Stimulated activated CD4-positive, alpha-beta T cell treated with anti-CD3 and anti-CD28 coated beads, TNF-alpha, amount 100 ng/mL, for 1 hour (primary cell): Measurements from ENCODE around the gene RSPH3.
"Not testable (repeated sequence)": the region's sequence is repeated elsewhere in the genome, so short reads cannot be mapped to it uniquely, and the experiment has no call there.

ENCODE experiments used
- DNase-seq, 3 donors: peaks; one replicate each; pipeline ENCODE4 v3.0.0-alpha.2; 2020; ENCODE audit warnings: low read depth in 3 of 3, low spot score in 1 of 3

Gene RSPH3, protein sequence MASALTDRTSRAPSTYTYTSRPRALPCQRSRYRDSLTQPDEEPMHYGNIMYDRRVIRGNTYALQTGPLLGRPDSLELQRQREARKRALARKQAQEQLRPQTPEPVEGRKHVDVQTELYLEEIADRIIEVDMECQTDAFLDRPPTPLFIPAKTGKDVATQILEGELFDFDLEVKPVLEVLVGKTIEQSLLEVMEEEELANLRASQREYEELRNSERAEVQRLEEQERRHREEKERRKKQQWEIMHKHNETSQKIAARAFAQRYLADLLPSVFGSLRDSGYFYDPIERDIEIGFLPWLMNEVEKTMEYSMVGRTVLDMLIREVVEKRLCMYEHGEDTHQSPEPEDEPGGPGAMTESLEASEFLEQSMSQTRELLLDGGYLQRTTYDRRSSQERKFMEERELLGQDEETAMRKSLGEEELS

DNA sequence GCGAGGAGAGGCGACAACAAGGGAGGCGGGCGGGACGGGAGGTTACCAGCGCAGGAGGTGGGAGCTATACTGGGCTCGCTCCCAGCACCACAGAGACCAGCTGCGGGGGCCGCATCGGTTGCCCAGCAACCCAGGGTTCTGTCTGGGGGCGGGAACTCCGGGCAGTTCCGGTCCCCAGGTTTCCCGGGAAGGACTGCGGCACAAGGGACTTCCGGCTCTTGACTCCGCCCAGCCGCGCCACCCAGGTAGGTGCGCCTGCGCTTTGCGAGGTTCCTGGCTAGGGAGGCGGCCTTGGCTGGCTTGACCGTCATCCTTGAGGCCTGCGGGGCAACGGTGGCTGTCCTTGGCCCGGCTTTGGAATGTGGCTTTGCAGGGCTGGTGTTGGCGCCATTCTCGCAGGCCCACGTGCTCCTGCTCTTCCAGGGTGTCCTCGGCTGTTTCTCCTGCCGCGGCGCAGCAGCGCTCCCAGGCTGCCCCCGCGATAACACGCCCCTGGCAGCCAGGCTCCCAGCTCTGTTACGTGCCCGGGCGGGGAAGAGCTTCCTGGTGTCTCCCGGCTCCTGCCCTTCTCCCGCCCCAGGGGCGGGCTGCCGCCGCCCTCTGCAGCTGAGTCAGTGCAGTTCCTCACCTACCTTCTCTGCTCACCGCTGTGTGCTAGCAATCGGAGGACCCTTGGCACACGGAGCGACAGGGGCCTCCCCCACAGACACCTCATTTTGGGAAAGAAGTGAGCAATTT is at the start of gene RSPH3:
Gene RSPH3, minus strand, starts transcription at position 537 of the 738 bp plus-strand sequence. CDS start 652 bp downstream, outside the sequence.
- DNase-seq, result peak; percentile 64 to 88 (median 74)

DNA sequence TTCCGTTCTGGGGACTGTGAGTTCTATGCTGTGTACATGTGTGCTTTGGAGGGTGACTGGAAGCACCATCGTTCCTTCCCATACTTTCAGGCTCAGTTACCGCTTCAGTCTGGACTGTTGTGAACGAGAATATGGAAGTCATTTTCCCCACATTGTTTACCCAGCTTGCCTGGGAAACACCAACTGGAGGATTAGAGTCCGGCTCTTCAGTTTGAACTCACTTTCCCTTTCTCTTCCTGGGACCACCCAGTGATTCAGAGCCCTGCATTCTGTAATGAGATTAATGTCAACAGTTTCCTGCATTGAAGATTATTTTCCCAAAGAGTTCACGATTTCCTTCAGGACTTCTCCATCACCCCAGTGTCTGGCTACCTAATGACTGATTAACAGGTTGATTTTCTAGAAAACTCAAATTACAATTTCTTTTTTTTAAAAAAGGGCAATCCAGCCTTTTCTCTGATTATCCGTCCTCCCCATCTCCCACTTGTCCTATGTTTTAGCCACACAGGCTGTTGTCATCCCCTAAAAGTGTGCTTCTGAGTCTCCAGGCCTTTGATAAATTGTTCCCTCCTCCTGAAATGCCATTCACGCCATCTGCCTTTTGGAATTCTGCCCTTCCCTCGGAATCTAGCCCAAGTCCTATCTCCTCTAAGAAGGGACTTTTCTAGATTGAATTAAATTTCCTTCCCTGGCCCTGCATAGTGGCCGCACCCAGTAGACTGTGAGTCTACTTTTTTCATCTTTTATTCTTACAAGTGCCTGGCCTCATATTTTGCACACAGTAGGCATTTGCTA is 48.1 kb upstream of the RSPH3 start:
- DNase-seq, result no peak

DNA sequence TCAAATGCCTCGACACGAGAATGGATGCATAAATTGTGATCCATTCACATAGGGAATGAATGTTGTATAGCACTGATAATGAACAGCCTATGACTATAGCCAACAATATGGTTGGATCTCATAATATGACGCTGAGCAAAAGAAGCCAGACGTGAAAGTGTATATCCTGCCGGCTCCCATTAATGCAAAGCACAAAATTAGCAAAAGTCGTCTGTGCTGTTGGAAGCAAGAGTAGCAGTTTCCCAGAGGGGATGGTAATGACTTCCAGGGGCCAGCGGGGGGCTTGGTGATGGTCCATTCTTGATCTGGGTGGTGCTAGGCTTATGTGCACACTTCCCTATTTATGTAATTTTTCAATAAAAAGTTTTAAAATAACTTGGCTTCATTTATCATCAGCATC is 45.8 kb upstream of the RSPH3 start:
- no peak for DNase-seq

DNA sequence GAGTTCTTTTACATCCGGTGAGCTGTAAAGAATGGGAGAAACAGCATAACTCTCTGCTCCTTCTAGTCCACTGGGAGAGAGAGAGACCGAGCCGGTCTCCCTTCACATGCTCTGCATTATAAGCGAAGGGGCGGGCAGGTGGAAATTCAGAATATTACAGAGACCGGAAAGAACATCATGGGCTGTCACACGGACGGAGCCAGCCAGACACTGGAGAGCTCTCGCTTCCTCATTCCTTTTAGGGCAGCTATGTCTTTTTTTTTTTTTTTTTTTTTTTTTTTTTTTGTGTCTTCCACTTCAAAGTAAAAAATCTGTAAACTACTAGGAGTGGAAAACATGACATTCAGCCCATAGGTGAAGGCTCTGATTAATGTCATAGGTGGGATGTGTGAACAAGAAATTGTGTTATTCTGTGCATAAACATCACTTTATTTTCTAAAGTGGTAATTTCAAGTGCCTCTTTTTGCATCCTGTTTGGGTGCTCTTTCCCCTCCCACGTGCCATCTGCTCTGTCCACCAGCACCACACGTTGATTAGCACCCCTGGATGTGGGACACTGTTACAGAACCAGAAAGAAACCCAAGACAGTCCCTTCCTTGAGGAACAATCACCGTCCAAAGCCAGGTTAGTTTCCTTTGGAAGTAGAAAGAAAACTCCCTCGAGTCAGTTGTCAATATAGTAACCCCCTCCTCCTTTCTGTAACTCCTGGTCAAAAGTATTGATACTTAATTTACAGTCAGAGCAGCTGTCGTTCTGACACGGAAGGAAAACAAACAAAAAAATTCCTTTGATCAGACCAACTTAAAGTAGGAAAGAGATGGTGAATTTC is 45.1 kb upstream of the RSPH3 start, which contains the start of gene TAGAP:
Gene TAGAP, minus strand, starts transcription at position 93 of the 829 bp plus-strand sequence. CDS start 845 bp downstream, outside the sequence.
- DNase-seq, result peak; percentile 58 to 83 (median 80)

DNA sequence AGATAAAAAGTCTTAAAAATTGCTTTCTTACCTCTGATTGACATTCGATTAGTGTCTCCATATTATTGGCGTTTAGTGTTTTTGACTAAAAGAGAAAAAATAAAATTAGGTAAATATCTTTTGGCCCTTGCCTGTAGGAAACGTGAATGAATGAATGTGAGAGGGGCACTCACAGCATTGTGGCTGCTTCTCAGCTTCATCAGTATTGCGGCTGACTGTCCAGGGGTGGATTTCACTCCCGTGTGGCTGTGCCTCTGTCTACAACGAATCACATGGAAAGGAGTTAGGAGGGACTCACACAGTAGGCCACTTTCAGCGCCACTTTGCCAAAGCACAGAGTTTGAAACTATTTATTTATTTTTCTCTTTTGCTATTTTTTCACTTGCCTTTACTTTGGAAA is 43.9 kb upstream of the RSPH3 start:
- no peak for DNase-seq

DNA sequence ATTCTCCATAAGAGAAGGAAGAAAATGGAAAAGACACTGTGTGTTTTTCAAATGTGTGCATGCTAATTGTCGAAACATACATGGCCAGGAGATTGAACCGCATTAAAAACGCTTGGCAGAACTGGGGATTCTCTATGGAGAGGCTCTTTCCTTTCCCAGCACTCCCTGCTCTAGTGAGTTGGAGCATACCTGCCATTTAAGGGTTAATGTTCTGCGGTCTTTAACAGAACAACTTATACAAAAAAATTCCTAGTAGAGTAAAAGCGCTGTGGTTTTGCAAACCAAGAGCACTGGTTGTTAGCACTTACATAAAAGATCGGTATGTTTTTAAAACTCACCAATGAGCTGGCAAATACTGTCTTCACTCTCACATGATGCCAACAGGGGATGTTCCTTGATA is 43.2 kb upstream of the RSPH3 start:
- no peak for DNase-seq

DNA sequence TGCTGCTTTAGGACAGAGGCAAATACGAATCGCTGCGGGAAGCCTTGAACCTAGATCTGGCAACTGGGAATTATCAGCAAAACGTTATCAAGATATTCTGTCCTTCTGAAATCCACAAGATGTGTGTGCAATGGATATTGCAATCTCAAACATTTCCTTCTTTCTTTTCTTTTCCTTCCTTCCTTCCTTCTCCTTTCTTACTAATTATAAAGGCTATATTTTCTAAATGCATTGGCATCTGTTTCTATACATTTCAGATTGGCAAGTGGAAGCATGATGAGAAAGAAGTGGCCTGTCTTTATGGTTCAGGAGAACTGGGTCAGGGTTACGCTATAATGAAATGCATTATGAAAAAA is 42.8 kb upstream of the RSPH3 start:
- no peak for DNase-seq

DNA sequence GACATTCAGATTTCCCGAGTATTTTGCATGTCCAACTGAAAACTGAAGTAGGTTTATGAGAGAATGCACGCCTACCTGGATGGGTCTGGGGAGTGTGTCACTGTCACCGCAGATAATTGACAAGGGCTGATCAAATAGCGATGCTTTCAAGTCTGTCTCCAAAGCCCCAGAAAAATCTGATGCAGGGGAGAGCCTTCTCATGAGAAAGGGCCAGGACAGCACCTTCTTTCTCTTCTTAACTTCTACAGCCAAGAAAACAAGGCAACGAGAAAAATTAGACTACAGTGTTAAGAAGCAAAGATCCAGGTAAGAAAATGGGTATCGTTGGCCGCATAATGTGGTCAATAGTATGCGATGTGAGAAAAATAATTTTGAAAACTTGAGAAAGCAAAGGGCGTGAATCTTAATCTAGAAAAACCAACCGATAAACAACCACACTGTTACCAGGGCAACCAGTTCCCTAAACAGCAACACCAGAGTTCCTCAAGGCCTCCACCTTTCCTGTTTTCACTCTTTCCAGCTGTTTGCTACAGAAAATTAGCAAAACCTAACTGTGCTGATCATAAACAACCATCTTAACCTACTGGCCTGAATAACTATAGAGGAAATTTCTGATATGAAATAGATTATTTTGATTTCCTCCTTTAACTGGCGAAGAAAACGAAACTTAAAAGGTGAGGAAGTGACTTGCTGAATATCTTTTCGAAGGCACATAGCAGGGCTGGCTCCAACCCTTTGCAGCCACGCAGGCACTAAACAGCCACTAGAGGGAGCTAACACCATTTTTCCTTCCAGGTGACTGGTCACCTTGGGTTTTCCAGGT is 42.2 kb upstream of the RSPH3 start:
- peak in 2 of 3 donors; percentile 49 to 52 for DNase-seq

DNA sequence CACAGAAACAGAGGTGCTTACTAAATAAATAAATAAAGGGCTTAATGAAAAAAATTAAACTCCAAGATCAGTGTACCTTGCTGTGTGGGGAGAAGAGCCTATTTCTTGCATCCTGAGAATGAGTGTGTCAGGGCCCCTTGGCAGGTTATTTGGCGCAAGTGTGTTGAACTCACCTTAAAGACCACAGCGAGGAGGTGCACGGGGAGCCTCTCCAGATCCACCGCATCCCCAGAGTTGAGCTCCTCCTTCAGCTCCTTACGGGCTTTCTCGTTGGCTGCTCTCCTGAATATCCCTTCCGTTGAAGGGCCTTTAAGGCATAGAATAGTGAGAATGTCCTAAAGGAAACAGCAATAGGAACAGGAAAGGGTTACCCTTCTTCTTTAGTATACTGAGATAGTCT is 41.2 kb upstream of the RSPH3 start:
- no peak for DNase-seq

DNA sequence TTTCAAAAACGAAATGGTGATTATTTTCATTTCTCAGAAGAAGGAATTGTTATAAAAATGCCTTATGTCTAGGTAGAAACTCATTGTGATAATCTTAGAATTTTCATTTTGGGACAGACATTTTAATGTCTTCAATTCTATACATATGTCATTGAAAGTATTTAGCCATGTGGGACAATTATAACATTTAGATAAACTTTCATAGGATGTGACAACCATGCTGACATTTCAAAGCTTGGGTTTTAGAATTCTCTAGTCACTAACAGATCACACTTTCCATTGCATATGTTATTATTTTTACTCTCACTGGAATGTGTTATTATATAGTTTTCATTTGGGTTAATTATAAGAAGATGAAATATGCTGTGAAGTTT is 39.9 kb upstream of the RSPH3 start:
- DNase-seq, result no peak

DNA sequence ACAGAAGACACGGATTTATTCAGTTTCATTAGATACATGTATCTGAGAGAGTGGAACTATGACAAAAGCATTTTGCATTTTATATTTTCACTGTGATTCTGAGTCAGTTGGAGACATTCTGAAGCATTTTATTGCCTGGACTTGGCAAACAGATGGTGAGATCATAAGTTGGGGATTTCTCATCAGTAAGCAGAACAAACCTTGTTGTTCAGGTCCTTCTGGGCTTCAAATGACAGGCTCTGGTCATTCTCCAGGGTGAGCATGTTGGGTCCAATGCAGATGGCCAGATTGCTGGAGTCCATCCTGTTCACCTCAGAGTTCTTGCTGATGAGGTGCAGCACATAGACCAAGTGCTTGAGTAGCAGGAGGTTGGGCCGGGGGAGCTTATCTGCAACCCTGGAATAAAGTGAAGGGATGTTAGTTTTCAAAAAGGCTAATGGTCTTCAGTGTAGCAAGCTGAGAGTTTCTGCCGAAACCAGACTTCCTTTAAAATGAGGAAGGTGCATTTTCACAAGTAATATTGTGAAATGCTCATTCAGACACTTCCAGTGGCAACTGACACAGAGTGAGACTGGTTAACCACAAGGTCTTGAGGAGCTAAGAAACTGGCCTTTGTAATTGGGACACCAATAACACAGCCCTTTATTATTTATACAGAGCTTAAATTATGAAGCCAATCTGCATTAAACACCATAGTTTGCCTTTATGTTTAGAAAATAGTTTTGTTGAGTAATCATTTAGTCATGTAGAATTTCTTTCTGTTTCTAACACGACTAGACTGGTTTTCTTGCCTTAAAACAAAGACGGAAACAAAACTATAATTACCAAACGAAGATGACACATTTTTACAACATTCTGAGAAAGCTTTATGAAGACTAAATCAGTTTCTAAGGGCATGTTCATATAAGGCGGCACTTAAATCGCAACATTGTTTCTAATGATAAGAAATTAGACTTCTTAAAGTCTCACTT is 39.2 kb upstream of the RSPH3 start:
- DNase-seq, result no peak

DNA sequence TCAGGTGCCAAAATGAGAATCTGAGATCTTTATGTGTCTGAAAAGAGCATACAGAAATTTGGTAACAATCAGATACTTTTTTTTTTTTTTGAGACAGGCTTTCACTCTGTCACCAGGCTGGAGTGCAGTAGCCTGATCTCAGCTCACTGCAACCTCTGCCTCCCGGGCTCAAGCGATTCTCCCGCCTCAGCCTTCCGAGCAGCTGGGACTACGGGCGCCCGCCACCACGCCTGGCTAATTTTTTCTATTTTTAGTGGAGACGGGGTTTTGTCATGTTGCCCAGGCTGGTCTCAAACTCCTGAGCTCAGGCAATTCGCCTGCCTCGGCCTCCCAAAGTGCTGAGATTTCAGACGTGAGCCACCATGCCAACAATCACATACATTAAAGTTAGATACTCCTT is 38.3 kb upstream of the RSPH3 start:
- DNase-seq, result not testable (repeated sequence)

DNA sequence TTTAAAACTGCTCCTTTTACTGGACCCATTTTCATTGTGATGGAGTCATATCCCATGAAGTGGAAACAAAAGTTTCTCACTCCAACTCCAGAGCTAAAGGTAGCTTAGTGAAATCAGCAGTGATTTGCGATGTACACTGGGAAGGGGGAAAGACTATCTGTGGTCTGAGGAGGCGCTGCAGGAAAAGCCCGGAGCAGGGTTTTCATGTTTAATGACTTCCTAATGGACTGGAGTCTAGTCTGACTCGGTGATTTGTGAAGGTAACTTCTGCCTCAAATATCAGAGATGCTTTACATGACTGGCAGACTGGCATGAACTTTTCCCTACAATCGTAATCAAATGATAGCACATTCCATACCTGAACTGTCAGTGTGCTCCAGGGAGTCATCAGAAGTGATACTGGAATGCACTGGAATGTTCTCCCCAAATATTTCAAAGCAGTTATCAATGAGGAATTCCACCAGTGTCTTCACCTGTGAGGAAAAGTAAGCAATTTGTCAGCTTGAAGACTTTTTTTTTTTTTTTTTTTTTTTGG is 37.8 kb upstream of the RSPH3 start:
- DNase-seq, result no peak

DNA sequence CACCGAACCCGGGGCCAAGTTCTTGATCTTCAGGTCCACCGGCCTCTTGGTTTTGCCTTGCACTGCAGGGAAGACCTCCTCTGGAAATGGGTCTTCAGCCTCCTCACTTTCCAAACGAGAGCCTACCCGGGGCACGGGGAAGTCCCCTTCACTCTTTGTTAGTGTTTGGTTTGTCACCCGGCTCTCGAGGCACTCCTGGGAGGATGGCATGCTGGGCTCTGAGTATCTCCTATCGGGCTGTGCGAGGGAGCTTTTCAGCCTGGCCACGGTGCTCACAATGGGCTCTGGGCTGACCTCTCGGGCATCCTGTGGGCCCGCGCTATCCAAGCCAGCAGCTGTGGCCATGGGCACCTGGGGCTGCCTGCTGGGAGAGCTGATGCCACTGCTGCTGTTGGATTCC is 36.7 kb upstream of the RSPH3 start:
- no peak for DNase-seq

DNA sequence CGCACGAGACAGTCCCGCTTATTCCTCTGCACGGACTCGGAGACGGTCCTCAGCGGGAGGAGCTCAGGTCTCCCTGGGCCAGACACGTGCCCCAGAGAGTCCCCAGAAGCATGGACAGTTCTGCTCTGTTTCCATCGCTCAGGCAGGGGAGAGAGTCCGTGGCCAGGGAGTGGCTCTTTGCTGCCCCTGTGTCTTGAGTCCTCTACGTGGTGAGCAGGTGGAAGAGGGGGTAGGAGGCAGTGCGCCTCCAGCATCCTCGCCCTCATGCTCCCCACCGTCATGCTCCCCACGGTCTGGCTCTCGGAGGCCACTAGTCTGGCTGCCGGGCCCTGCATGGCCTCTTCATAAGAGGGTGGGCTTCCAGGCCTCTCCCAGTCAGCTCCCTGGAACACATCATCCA is 35.9 kb upstream of the RSPH3 start:
- DNase-seq, result no peak

DNA sequence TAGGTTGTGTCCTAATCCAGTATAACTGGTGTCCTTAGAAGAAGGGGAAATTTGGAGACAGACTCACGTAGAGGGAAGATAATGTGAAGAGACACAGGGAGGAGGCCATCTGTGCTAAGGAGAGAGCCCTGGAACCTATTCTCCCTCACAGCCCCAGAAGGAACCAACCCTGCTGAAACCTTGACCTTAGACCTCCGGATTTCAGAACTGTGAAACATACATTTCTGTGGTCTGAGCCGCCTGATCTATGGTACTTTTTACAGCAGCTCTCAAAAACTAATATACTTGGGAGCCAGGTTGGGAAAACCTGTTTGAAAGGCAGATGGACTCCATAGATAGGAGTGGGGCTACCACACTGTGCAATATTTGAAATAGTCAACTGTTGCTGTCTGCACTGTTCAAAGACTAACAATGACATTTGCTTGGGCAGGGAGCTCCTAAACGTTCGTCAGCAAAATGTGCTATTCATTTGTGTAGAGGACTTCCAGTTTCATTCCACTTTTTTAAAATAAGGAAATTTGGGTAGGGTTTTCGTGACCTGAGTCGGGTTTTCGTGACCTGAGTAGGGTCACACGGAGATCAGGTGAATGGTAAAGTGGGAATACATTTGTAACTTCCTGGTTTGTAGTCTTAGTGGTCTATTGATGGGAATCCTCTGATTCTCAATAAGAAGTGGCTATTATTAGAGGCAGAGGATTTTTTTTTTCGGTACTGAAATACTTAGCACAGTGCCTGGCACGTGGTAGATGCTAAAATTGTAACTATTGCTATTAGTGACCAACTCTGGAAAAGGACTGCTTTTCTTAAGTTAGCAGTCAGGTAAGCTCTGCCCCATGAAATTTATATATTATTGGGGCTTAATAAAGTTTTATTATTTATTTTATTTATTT is 33.4 kb upstream of the RSPH3 start:
- DNase-seq, result no peak

DNA sequence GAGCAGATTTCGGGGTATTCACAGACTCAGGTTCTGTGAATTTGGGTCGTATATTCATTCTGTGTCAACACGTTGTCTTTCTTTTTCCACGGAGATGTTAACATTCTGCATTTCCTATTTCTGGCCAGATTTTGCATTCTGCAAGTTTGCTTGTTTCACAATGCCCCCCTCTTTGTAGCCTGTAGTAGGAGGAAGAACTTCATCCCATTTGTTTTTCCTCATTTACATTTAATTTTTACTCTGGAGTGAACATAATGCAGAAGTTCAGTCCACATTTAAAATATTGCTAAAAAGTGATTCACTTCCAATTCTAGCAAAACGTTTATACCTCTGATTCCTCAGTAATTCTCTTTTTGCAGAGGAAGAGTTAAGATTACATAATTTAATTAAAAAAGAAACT is 31.8 kb upstream of the RSPH3 start:
- DNase-seq, result no peak
